H9 (cell line): ENCODE measurements around the gene BCAR3. TPM values are rescaled to one million over a fixed set of nuclear protein-coding genes. Genes with fewer than 3 reads are reported as not detected.

Experiments
- DNase-seq: peaks from one replicate; pipeline ENCODE4 v3.0.0-alpha.2; 2017
- H2AFZ ChIP-seq: one replicate; pipeline ENCODE4 v1.6.1; 2013; ENCODE audit warnings: mild to moderate bottlenecking, low read length, control low read depth, moderate library complexity
- H2AK5ac ChIP-seq: 2 replicates; pipeline ENCODE4 v1.6.1; 2013; ENCODE audit warnings: low read length, control low read depth, mixed read lengths; ENCODE audit not compliant: insufficient read length
- H2BK120ac ChIP-seq: one replicate; pipeline ENCODE4 v1.6.1; 2013; ENCODE audit warnings: low read depth, mild to moderate bottlenecking, low read length, control low read depth, inconsistent platforms; ENCODE audit not compliant: poor library complexity, severe bottlenecking
- H2BK12ac ChIP-seq: 2 replicates; pipeline ENCODE4 v1.6.1; 2013; ENCODE audit warnings: low read length, control low read depth, mixed read lengths, low read depth; ENCODE audit not compliant: insufficient read length
- H2BK15ac ChIP-seq: 2 replicates; pipeline ENCODE4 v1.6.1; 2013; ENCODE audit warnings: low read depth, low read length, control low read depth
- H2BK20ac ChIP-seq: one replicate; pipeline ENCODE4 v1.6.1; 2013; ENCODE audit warnings: low read depth, mild to moderate bottlenecking, low read length, control low read depth, inconsistent platforms; ENCODE audit not compliant: poor library complexity, severe bottlenecking
- H2BK5ac ChIP-seq: 2 replicates; pipeline ENCODE4 v1.6.1; 2013; ENCODE audit warnings: low read length, control low read depth, mixed read lengths; ENCODE audit not compliant: insufficient read length
- H3K14ac ChIP-seq: 2 replicates; pipeline ENCODE4 v1.6.1; 2013; ENCODE audit warnings: low read length, control low read depth; ENCODE audit not compliant: insufficient read depth
- H3K18ac ChIP-seq: 2 replicates; pipeline ENCODE4 v1.6.1; 2013; ENCODE audit warnings: low read depth, mild to moderate bottlenecking, mixed read lengths, low read length, control low read depth; ENCODE audit not compliant: insufficient read length
- H3K23ac ChIP-seq: 2 replicates; pipeline ENCODE4 v1.6.1; 2013; ENCODE audit warnings: low read length, control low read depth, mixed read lengths, low read depth; ENCODE audit not compliant: insufficient read length
- H3K23me2 ChIP-seq: 2 replicates; pipeline ENCODE4 v1.6.1; 2013; ENCODE audit warnings: low read depth, mild to moderate bottlenecking, mixed read lengths, low read length, control low read depth; ENCODE audit not compliant: insufficient read length, poor library complexity, severe bottlenecking
- H3K27ac ChIP-seq: 2 replicates; pipeline ENCODE4 v1.5.1; 2013; ENCODE audit warnings: low read length, control low read depth, mixed read lengths, low read depth; ENCODE audit not compliant: insufficient read length
- H3K27me3 ChIP-seq: 2 replicates; pipeline ENCODE4 v1.6.1; 2013; ENCODE audit warnings: low read length, control low read depth, inconsistent platforms; ENCODE audit not compliant: insufficient read depth
- H3K4ac ChIP-seq: 2 replicates; pipeline ENCODE4 v1.6.1; 2013; ENCODE audit warnings: low read depth, mild to moderate bottlenecking, control low read depth, inconsistent platforms, low read length, moderate library complexity
- H3K4me1 ChIP-seq: 2 replicates; pipeline ENCODE4 v1.6.1; 2013; ENCODE audit warnings: low read length, control low read depth, inconsistent platforms; ENCODE audit not compliant: insufficient read depth
- H3K4me2 ChIP-seq: 2 replicates; pipeline ENCODE4 v1.6.1; 2013; ENCODE audit warnings: low read length, control low read depth, mixed read lengths; ENCODE audit not compliant: insufficient read length, insufficient read depth
- H3K56ac ChIP-seq: 2 replicates; pipeline ENCODE4 v1.6.1; 2013; ENCODE audit warnings: low read depth, mild to moderate bottlenecking, mixed read lengths, low read length, control low read depth; ENCODE audit not compliant: insufficient read length
- H3K79me1 ChIP-seq: 2 replicates; pipeline ENCODE4 v1.6.1; 2013; ENCODE audit warnings: low read depth, mild to moderate bottlenecking, moderate library complexity, low read length, control low read depth, inconsistent platforms; ENCODE audit not compliant: insufficient read depth, poor library complexity, severe bottlenecking
- H3K79me2 ChIP-seq: 2 replicates; pipeline ENCODE4 v1.6.1; 2013; ENCODE audit warnings: low read length, control low read depth, inconsistent platforms; ENCODE audit not compliant: insufficient read depth
- H3K9ac ChIP-seq: 2 replicates; pipeline ENCODE4 v1.6.1; 2013; ENCODE audit warnings: low read length, control low read depth, mixed read lengths; ENCODE audit not compliant: insufficient read length; ENCODE audit errors: extremely low read depth
- H3K9me3 ChIP-seq: one replicate; pipeline ENCODE4 v1.6.1; 2013; ENCODE audit warnings: low read depth, low read length, inconsistent platforms; ENCODE audit not compliant: control insufficient read depth
- H3T11ph ChIP-seq: one replicate; pipeline ENCODE4 v1.6.1; 2013; ENCODE audit warnings: mild to moderate bottlenecking, low read length, control low read depth, inconsistent platforms
- H4K20me1 ChIP-seq: one replicate; pipeline ENCODE4 v1.6.1; 2013; ENCODE audit not compliant: control insufficient read depth, insufficient read length, insufficient read depth
- H4K5ac ChIP-seq: 2 replicates; pipeline ENCODE4 v1.6.1; 2013; ENCODE audit warnings: low read depth, mild to moderate bottlenecking, mixed read lengths, low read length, control low read depth; ENCODE audit not compliant: insufficient read length
- H4K8ac ChIP-seq: replicated peaks from 2 replicates; pipeline ENCODE4 v1.6.1; 2013; ENCODE audit warnings: low read length, control low read depth, mixed read lengths, low read depth; ENCODE audit not compliant: insufficient read length
- H4K91ac ChIP-seq: 2 replicates; pipeline ENCODE4 v1.6.1; 2013; ENCODE audit warnings: low read depth, mild to moderate bottlenecking, moderate library complexity, mixed read lengths, low read length, control low read depth; ENCODE audit not compliant: insufficient read length
- H3K27ac Mint-ChIP-seq, 3 experiments: 2 replicates in 2 of 3; 3 replicates in 1 of 3; pipeline ENCODE4 v1.8.0; 2020 to 2021; ENCODE audit warnings: mixed read lengths in 3 of 3, mild to moderate bottlenecking in 1 of 3, moderate library complexity in 1 of 3
- H3K27me3 Mint-ChIP-seq: 2 replicates; pipeline ENCODE4 v1.8.0; 2021; ENCODE audit warnings: low read depth, mild to moderate bottlenecking, moderate library complexity, mixed read lengths
- H3K36me3 Mint-ChIP-seq, 3 experiments: 2 replicates in 2 of 3; 3 replicates in 1 of 3; pipeline ENCODE4 v1.8.0; 2020 to 2021; ENCODE audit warnings: low read depth in 3 of 3, mixed read lengths in 3 of 3; ENCODE audit not compliant: insufficient read depth in 1 of 3
- H3K4me1 Mint-ChIP-seq, 2 experiments: 2 replicates each; pipeline ENCODE4 v1.8.0; 2020; ENCODE audit warnings: mixed read lengths in 2 of 2
- H3K4me3 Mint-ChIP-seq, 2 experiments: 2 replicates in 1 of 2; 3 replicates in 1 of 2; pipeline ENCODE4 v1.8.0; 2020 to 2021; ENCODE audit warnings: mild to moderate bottlenecking in 2 of 2, mixed read lengths in 2 of 2, moderate library complexity in 1 of 2
- H3K9me3 Mint-ChIP-seq, 2 experiments: 2 replicates in 1 of 2; 3 replicates in 1 of 2; pipeline ENCODE4 v1.8.0; 2020; ENCODE audit warnings: mild to moderate bottlenecking in 2 of 2, mixed read lengths in 2 of 2, moderate library complexity in 1 of 2
- CTCF ChIP-seq: fragments of 200-600 bp; sonication (generic); conservative IDR thresholded peaks from 3 replicates; pipeline ENCODE4 v1.8.0; 2021; ENCODE audit warnings: antibody characterized with exemption, mild to moderate bottlenecking
- WGBS: extraction: QIAGEN DNeasy Blood & Tissue Kit; methylation state at CpG from one replicate; pipeline ENCODE4 v1.1.7; 2013; ENCODE audit warnings: missing lambda C conversion rate, low lambda C conversion rate, mixed read lengths; ENCODE audit not compliant: insufficient read length; ENCODE audit errors: extremely low coverage; 5-methylcytosine and 5-hydroxymethylcytosine counted together
- total RNA-seq: library from RNA; stranded (reverse); gene quantifications from 2 replicates; pipeline ENCODE4 v1.2.1, GENCODE V29; 2021

Gene BCAR3
- total RNA-seq, 1 experiment from 2014 or later: 4.9 TPM

GRCh38 chr1:93552741-93553455 lies 128.7 kb downstream of the BCAR3 start:
- H3K36me3 Mint-ChIP-seq: peaks cover 18 to 63% (median 47%) of the 10 kb centered on the region in 3 experiments
- Histone ChIP-seq H3K27ac (no peak overlapping the region), H3K9me3 (no peaks in the 10 kb centered on the region), H3K23me2 (no peaks in the 10 kb centered on the region), H2BK20ac (no peak overlapping the region), H3K14ac (no peak overlapping the region), H2BK120ac (no peak overlapping the region), H2BK5ac (no peak overlapping the region), H3K79me1 (no peaks in the 10 kb centered on the region), H4K20me1 (no peaks in the 10 kb centered on the region), H3K27me3 (no peaks in the 10 kb centered on the region), H3K18ac (no peak overlapping the region), H2AFZ (no peak overlapping the region), H3K4me1 (peaks cover 4% of the 10 kb centered on the region; the same call in 1 of the 2 replicates), H3K9ac (no peak overlapping the region), H4K5ac (no peak overlapping the region), H4K8ac (no peak overlapping the region), H4K91ac (no peak overlapping the region), H3T11ph (no peak overlapping the region), H3K23ac (no peak overlapping the region), H2BK12ac (no peak overlapping the region), H3K56ac (no peak overlapping the region), H2AK5ac (no peak overlapping the region), H2BK15ac (no peak overlapping the region), H3K4ac (no peak overlapping the region), H3K4me2 (no peak overlapping the region), H3K79me2 (no peaks in the 10 kb centered on the region)
- no peak for DNase-seq
- H3K27ac Mint-ChIP-seq: peak overlapping the region in 2 of 3 experiments; percentile 5 to 96; a peak in 3 of 7 replicates
- WGBS: no CpG with 5 or more reads among the region's 9 CpGs
- peaks cover 0 to under 1% of the 10 kb centered on the region in 2 experiments; a peak in 1 of 5 replicates for H3K9me3 Mint-ChIP-seq
- peaks cover 31 to 42% of the 10 kb centered on the region in 2 experiments for H3K4me1 Mint-ChIP-seq
- H3K27me3 Mint-ChIP-seq: no peaks in the 10 kb centered on the region; the same call in 1 of the 2 replicates
- no peak for TF ChIP-seq CTCF
- peak overlapping the region; percentile 2 to 39; a peak in 3 of 5 replicates for H3K4me3 Mint-ChIP-seq
